Jurkat, Clone E6-1 (cell line): ENCODE data around the gene KIF3C.
"Not testable (repeated sequence)": the region's sequence is repeated elsewhere in the genome, so short reads cannot be mapped to it uniquely, and the experiment has no call there.

Experiments
- DNase-seq: peaks from one replicate; pipeline ENCODE4 v3.0.0-alpha.2; 2011; ENCODE audit warnings: low read depth, low spot score
- H3K4me3 ChIP-seq: 2 replicates; pipeline ENCODE4 v1.5.1; 2011; ENCODE audit warnings: mild to moderate bottlenecking, low read length, control low read depth, moderate library complexity

The KIF3C gene

GRCh38 chr2:25972049-25972823, 10.1 kb downstream of the KIF3C start:
- DNase-seq = no peak
- no peak overlapping the region for H3K4me3 ChIP-seq

- no peak overlapping the region for H3K4me3 ChIP-seq
- DNase-seq = no peak
Observed at GRCh38 chr2:25971596-25971995, 10.7 kb downstream of the KIF3C start.

DNA sequence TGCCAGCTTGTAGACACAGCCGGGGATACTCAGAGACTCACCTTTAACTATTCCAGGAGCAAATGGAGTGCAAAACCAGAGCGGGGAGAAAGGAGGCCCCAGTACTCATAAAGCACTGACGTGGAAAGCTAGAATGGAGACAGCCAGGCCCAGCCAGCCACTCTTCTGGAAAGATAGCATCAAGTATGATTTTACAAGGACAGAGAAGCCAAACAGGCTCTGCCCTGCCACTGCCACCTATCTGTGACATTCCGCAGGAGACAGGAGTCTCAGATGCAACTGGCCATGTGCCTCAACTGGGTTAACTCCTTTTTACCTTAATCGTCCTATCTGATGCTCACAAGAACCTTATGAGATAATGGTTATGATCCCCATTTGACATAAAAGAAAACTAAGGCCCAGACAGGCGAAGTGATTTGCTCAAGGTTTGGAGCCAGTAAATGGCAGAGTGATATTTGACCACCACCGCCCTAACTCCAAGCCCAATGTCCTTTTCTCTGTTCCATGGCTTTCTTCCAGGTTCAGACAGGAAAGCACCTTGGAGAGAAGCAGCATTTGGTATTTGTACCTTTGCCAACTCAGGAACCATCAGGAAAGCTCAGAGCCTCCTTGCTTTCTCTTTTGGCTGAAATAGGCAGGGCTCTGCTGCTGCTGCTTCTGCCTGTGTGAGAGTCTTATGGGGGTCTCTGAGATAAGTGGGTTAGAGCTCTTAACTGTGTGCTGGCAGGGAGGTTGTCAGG, 15.6 kb downstream of the KIF3C start:
- no peak overlapping the region for H3K4me3 ChIP-seq
- DNase-seq = no peak

GRCh38 chr2:25964891-25965290, 17.4 kb downstream of the KIF3C start:
- no peak overlapping the region for H3K4me3 ChIP-seq
- no peak for DNase-seq

DNA sequence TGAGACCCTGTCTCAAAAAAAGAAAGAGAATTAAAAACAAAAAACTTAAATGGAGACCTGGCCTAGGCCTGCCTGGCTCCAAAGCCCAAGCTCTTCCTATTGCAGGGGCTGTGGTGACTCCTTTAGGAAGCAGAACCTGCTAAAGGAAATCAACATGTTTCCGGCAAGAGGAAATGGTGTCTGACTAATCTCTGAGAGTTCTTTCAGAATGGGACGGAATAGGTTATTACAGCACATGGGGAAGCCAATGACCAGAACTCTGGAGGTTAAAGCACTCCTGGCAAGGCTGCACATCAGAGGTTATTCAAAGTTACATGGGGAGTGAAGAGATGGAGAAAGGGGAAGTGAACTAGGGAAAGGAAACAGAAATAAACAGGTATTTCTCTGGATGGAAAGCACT, 21.4 kb downstream of the KIF3C start:
- DNase-seq = no peak

GRCh38 chr2:25960396-25960795, 21.9 kb downstream of the KIF3C start:
- H3K4me3 ChIP-seq = no peak overlapping the region
- no peak for DNase-seq

More for the DNA sequence above, 21.4 kb downstream of the KIF3C start:
- no peak overlapping the region for H3K4me3 ChIP-seq

- not testable (repeated sequence) for H3K4me3 ChIP-seq, DNase-seq
Observed at GRCh38 chr2:25958611-25959010, 23.7 kb downstream of the KIF3C start.

DNA sequence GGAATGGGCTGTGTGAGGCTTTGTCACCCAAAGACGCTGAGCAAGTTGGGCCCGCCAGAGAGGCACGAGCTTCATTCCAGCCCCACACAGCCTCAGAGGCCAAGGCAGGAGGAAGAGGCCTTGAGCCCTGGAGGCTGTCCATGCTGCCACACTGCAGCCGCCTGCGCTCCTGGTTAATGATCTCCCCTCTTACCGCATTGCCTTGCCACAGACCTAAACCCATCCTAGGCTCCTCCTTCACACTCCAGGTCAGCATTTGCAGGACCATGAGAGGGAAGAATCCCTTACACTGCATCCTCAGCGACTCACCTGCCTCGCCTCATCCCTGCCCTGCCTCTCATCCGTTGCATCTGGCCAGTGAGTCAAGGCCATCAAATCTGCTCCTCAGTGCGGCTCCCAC, 24.6 kb downstream of the KIF3C start:
- no peak for DNase-seq
- no peak overlapping the region for H3K4me3 ChIP-seq

- peak; percentile 15 for DNase-seq
- H3K4me3 ChIP-seq = no peak overlapping the region
Observed at GRCh38 chr2:25955869-25956535, 26.3 kb downstream of the KIF3C start.

- no peak for DNase-seq
- H3K4me3 ChIP-seq = no peak overlapping the region
Observed at GRCh38 chr2:25955036-25955435, 27.3 kb downstream of the KIF3C start.

- no peak for DNase-seq
- H3K4me3 ChIP-seq = no peak overlapping the region
Observed at GRCh38 chr2:25954199-25954752, 28.0 kb downstream of the KIF3C start.

GRCh38 chr2:25951071-25951547, 31.2 kb downstream of the KIF3C start:
- no peak overlapping the region for H3K4me3 ChIP-seq

GRCh38 chr2:25948437-25948836, 33.9 kb downstream of the KIF3C start:
- H3K4me3 ChIP-seq = no peak overlapping the region
- DNase-seq = no peak

More at GRCh38 chr2:25951071-25951547, 31.2 kb downstream of the KIF3C start:
- peak; percentile 68 for DNase-seq

- DNase-seq = no peak
- no peak overlapping the region for H3K4me3 ChIP-seq
Observed at GRCh38 chr2:25941042-25941441, 41.3 kb downstream of the KIF3C start.

- no peak for DNase-seq
- H3K4me3 ChIP-seq = no peak overlapping the region
Observed at GRCh38 chr2:25939257-25939668, 43.0 kb downstream of the KIF3C start.

DNA sequence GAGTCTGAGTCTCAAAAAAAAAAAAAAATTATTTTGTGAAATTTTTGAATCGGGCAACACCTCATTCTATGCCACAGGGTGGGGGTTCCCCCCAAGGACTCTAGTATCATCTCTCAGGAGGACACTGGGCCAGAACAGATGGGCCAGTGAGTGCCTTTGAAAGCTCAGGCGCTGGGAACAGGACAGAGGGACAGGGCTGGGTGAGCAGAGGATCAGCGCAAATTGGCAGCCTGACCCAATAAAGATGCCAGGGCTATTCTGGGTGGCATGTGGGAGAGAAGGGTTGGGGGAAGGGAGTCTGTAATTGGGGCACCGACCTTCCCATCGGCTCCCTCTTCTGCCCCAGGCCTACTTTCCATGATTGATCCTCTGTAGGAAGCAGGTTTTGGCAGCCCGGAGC, 44.0 kb downstream of the KIF3C start:
- H3K4me3 ChIP-seq = no peak overlapping the region
- no peak for DNase-seq

- no peak overlapping the region for H3K4me3 ChIP-seq
- DNase-seq = peak; percentile 41
Observed at GRCh38 chr2:25936889-25937545, 45.3 kb downstream of the KIF3C start.

DNA sequence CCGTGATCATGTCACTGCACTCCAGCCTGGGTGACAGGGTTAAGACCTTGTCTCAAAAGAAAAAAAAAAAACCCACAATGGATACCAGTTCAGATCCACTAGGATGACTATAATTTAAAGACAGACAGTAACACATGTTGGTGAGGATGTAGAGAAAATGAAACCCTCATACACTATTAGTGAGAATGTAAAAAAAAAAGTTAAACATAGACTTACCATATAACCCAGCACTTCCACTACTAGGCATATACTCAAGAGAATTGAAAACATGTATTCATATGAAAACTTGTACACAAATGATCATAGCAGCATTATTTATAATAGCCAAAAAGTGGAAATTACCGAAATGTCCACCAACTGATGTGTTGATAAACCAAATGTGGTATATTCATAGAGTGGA, 48.7 kb downstream of the KIF3C start:
- no peak for DNase-seq
- no peak overlapping the region for H3K4me3 ChIP-seq

- no peak for DNase-seq
Observed at GRCh38 chr2:25929789-25930473, 52.4 kb downstream of the KIF3C start.

More at GRCh38 chr2:25929789-25930473, 52.4 kb downstream of the KIF3C start:
- no peak overlapping the region for H3K4me3 ChIP-seq
